ENCODE data around the gene EFR3B. TPM values are rescaled to one million over a fixed set of nuclear protein-coding genes. Genes with fewer than 3 reads are reported as not detected.

EFR3B gene
- total RNA-seq, 1 donor from 2014 or later, result 1.5 TPM

DNA sequence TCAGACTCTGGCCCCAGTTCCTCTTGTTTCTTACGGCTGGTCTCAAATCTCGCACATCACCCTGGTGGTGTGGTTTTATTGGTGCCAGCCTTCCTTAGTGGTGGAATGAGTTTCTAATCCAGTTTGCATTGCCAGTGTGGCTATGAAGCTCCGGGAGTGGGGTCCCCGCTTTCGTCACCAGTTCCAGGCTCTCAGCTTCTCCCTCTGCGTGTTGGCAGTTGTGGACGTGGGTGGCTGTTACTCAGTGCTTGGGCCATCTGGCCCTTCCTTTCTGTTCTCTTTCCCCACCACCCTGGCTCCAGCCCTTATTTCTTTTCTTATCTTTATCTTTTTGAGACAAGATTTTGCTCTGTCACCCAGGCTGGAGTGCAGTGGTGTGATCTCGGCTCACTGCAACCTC is 30.1 kb downstream of the EFR3B start:
- H3K4me3 ChIP-seq, result no peak overlapping the region
- H3K9me3 ChIP-seq, result no peaks in the 10 kb centered on the region
- TF ChIP-seq CTCF (IDR thresholded peaks at IDR 0.05), result no peak
- TF ChIP-seq POLR2AphosphoS5 (IDR thresholded peaks at IDR 0.05; ENCODE audit: insufficient read depth in 1 of 2, low read depth in 1 of 2), result no peak
- no peak for TF ChIP-seq POLR2A (IDR thresholded peaks at IDR 0.05)
- no peak overlapping the region for H3K27ac ChIP-seq
- no peaks in the 10 kb centered on the region for H3K27me3 ChIP-seq
- intact Hi-C loops (cut with DNase I), result no loop called here
- no peaks in the 10 kb centered on the region for H3K36me3 ChIP-seq
- no peaks in the 10 kb centered on the region for H3K4me1 ChIP-seq
- no peak for DNase-seq (ENCODE audit: extremely low spot score in 2 of 2)

- no peak for TF ChIP-seq CTCF (IDR thresholded peaks at IDR 0.05)
- no peak for TF ChIP-seq POLR2A (IDR thresholded peaks at IDR 0.05)
- TF ChIP-seq POLR2AphosphoS5 (IDR thresholded peaks at IDR 0.05; ENCODE audit: insufficient read depth in 1 of 2, low read depth in 1 of 2), result no peak
- Histone ChIP-seq H3K27me3 (no peaks in the 10 kb centered on the region), H3K4me1 (no peaks in the 10 kb centered on the region), H3K4me3 (no peak overlapping the region), H3K27ac (no peak overlapping the region), H3K36me3 (no peaks in the 10 kb centered on the region), H3K9me3 (no peaks in the 10 kb centered on the region)
- DNase-seq (ENCODE audit: extremely low spot score in 2 of 2), result no peak
- intact Hi-C loops (cut with DNase I), result no loop called here
Observed at GRCh38 chr2:25072606-25073005, 30.7 kb downstream of the EFR3B start.

DNA sequence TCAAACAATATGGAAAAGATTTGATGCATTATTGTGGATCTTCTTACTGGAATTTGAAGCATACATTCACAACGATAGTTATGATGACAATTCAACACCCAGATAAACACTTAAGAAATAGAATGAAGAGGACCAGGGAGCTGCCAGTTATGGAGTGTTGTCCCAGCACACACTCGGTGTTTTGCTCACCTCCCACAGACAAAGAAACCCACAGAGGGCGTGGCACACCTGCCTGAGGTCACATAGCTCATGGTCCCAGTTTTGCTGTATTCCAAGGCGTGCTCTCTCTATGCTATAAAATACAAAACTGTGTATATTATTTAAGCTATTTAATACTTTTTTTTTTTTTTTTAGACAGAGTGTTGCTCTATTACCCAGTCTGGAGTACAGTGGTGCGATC is 31.1 kb downstream of the EFR3B start:
- Histone ChIP-seq H3K36me3 (no peaks in the 10 kb centered on the region), H3K9me3 (no peaks in the 10 kb centered on the region), H3K4me3 (no peak overlapping the region), H3K27ac (no peak overlapping the region), H3K27me3 (no peaks in the 10 kb centered on the region), H3K4me1 (peaks cover 4% of the 10 kb centered on the region)
- TF ChIP-seq POLR2A (IDR thresholded peaks at IDR 0.05) (no peak), POLR2AphosphoS5 (IDR thresholded peaks at IDR 0.05; ENCODE audit: insufficient read depth in 1 of 2, low read depth in 1 of 2) (no peak), CTCF (IDR thresholded peaks at IDR 0.05) (no peak)
- DNase-seq (ENCODE audit: extremely low spot score in 2 of 2), result no peak
- intact Hi-C loops (cut with DNase I), result no loop called here

GRCh38 chr2:25073914-25074313 is 32.0 kb downstream of the EFR3B start:
- H3K4me3 ChIP-seq, result no peak overlapping the region
- DNase-seq (ENCODE audit: extremely low spot score in 2 of 2), result no peak
- H3K27ac ChIP-seq, result no peak overlapping the region
- TF ChIP-seq CTCF (IDR thresholded peaks at IDR 0.05) (no peak), POLR2AphosphoS5 (IDR thresholded peaks at IDR 0.05; ENCODE audit: insufficient read depth in 1 of 2, low read depth in 1 of 2) (no peak), POLR2A (IDR thresholded peaks at IDR 0.05) (no peak)
- no peaks in the 10 kb centered on the region for H3K27me3 ChIP-seq
- H3K4me1 ChIP-seq, result peaks cover 12% of the 10 kb centered on the region
- intact Hi-C loops (cut with DNase I), result no loop called here
- no peaks in the 10 kb centered on the region for H3K36me3 ChIP-seq
- no peaks in the 10 kb centered on the region for H3K9me3 ChIP-seq

DNA sequence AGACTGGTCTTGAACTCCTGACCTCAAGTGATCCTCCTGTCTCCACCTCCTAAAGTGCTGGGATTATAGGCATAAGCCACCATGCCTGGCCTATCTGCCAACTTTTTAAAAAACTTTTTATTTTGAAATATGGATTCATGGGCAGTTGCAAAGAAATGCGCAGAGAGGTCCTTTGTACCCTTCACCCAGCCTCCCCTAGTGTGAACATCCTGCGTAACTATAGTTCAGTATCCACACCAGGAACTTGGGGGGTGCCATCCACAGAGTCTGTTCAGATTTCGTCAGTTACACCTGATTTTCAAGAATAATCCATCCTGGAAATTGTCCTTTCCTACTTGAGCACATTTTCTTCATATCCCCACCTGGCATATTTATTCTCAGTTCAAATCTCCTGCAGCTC is 33.0 kb downstream of the EFR3B start:
- Histone ChIP-seq H3K27ac (no peak overlapping the region), H3K36me3 (no peaks in the 10 kb centered on the region), H3K4me1 (peaks cover 15% of the 10 kb centered on the region), H3K27me3 (no peaks in the 10 kb centered on the region), H3K4me3 (no peak overlapping the region), H3K9me3 (no peaks in the 10 kb centered on the region)
- no peak for DNase-seq (ENCODE audit: extremely low spot score in 2 of 2)
- TF ChIP-seq POLR2AphosphoS5 (IDR thresholded peaks at IDR 0.05; ENCODE audit: insufficient read depth in 1 of 2, low read depth in 1 of 2), result no peak
- TF ChIP-seq POLR2A (IDR thresholded peaks at IDR 0.05), result no peak
- no peak for TF ChIP-seq CTCF (IDR thresholded peaks at IDR 0.05)
- intact Hi-C loops (cut with DNase I), result no loop called here
